ENCODE measurements around the gene LYPD6B.
A peak's percentile ranks its signal among the peaks of the same experiment; 100 is the strongest.

The LYPD6B gene

DNA sequence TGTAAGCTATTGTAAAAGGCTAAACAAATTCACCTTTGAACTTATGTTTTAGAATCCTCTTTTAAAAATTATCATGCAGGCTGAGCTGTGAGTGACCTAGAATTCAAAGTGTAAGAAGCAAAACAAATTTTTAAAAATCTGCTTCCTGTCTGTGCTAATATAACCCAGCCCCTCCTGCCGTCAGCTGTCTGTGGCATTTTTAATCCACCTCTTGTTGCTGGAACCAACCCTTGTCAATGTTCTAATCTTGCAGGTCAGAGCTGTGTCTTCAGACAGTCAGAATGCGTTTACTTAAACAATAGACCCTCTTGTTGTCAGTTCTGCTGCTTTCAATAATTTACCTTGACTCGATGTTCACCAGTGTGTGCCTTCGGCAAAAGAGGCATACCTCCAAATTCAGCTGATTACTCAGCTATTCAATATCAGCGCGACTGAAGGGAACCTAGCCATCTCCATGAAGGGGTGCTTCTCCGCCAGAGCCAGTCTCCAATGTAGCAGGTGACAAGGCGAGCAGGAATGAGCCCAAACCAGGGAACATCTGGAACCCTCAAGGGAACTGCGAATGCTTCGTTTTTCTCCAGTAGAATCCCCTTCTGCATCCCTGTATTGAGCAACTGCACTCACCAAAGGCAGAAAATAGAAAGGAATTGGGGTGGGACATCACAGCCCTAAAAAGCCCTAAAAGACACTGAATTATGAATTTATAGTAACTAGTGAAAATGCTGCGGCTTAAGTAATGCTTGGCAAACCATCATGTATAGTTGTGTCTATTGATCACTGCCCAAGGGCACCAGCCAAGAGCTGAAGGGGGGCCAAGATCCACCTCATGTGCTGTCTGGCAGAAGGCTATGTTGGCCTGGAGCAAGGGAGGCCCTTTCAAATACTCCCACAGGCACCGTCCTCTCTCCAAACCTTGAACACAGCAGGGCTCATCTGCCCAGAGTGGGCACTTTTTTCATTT is 62.5 kb downstream of the LYPD6B start:
- peak overlapping the region; percentile 21 for H3K4me2 ChIP-seq (ENCODE audit: low read length)

DNA sequence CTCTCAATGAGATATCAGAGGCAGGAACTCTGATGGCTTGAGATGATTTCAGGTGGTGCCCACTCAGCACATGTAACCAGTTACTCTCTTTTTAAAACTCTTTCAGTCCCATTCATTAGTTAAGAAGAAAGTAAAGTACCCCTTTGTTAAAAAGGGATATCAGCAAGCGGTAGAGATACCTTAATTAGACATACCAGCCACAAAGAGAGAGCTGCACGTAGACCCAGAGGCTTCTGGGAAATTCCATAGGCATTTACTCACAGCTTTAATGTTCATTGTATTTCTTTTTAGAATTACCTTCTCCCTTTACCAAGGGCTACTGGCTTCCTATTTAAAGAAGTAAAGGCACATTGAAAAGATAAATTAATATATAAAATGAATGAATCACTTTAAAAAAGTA is 63.3 kb downstream of the LYPD6B start:
- H3K4me1 ChIP-seq (ENCODE audit: control insufficient read depth, insufficient read depth, low read length): peaks cover 20% of the 10 kb centered on the region
- no peak overlapping the region for H3K4me2 ChIP-seq (ENCODE audit: low read length)
- no peaks in the 10 kb centered on the region for H3K36me3 ChIP-seq (ENCODE audit: insufficient read depth, low read length)
- no peak overlapping the region for H3K9ac ChIP-seq (ENCODE audit: low read depth, low read length)
- H3K4me3 ChIP-seq (ENCODE audit: low read length): no peak overlapping the region
- no peaks in the 10 kb centered on the region for H3K9me3 ChIP-seq (replicated peaks; ENCODE audit: low read length)
- no peaks in the 10 kb centered on the region for H3K27me3 ChIP-seq (ENCODE audit: control insufficient read depth, insufficient read depth, low read length)

More for the DNA sequence above, 62.5 kb downstream of the LYPD6B start:
- Histone ChIP-seq H3K9me3 (replicated peaks; ENCODE audit: low read length) (no peaks in the 10 kb centered on the region), H3K9ac (ENCODE audit: low read depth, low read length) (peak overlapping the region; percentile 24), H3K27me3 (ENCODE audit: control insufficient read depth, insufficient read depth, low read length) (no peaks in the 10 kb centered on the region), H3K4me3 (ENCODE audit: low read length) (no peak overlapping the region), H3K36me3 (ENCODE audit: insufficient read depth, low read length) (no peaks in the 10 kb centered on the region), H3K4me1 (ENCODE audit: control insufficient read depth, insufficient read depth, low read length) (peaks cover 23% of the 10 kb centered on the region)

DNA sequence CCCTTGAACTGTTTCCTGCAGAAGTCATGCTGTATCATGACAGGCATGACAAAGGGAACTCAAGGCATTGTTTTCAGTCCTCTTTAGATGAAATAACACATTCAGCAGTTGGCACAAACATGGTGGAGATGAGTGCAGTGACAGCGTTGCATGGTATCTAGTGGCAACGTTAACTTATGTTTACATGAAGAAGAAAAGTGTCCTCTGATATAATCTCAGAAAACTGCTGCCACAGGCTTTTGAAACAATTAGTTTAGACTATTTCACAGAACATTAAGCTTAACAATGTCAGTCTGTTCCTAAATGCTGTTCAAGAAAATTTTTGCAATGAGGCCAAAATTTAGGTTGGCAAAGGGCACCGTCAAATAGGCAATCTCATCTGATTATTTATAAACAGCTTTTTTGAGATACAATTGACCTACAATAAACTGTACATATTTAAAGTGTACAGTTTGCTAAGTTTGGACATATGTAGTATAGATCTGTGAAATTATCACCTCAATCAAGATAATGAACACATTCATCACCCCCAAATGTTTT is 64.7 kb downstream of the LYPD6B start:
- Histone ChIP-seq H3K9me3 (replicated peaks; ENCODE audit: low read length) (no peaks in the 10 kb centered on the region), H3K9ac (ENCODE audit: low read depth, low read length) (no peak overlapping the region), H3K4me3 (ENCODE audit: low read length) (no peak overlapping the region), H3K4me2 (ENCODE audit: low read length) (no peak overlapping the region), H3K27me3 (ENCODE audit: control insufficient read depth, insufficient read depth, low read length) (no peaks in the 10 kb centered on the region), H3K4me1 (ENCODE audit: control insufficient read depth, insufficient read depth, low read length) (peaks cover 20% of the 10 kb centered on the region), H3K36me3 (ENCODE audit: insufficient read depth, low read length) (no peaks in the 10 kb centered on the region)

DNA sequence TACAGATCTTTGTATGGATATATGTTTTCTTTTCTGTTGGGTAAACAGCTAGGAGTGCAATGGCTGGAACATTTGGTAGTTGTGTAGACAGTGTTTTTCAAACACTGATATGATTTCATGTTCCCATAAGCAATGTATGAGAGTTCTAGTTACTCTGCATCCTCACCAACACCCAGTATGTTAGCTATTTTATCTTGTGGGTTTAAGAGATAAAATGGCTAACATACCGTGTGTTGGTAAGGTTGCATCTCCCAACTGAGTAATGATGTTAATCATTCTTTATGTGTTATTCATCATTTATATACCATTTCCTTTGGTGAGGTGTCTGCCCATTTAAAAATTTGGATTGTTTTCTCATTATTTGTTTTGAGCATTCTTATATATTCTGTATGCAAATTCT is 65.7 kb downstream of the LYPD6B start:
- H3K4me2 ChIP-seq (ENCODE audit: low read length): no peak overlapping the region

DNA sequence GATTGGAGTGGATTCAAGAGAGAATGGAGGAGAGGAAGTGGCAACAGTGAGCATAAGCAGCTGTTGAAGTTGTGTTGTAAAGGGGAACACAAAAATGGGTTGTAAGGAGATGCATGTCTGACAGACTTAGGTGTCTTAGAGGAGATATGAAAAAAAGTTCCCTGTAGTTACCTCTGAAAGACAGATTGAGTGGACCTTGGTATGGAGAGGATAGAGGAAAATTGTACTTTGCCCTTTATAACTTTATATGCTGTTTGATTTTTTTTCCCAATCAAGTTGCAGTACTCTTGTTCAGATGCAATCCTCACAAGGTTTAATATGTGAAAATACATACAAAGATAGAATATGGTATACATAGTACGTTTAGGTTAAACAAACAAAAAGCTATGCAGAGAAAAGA is 73.6 kb downstream of the LYPD6B start:
- H3K4me2 ChIP-seq (ENCODE audit: low read length): no peak overlapping the region
- H3K36me3 ChIP-seq (ENCODE audit: insufficient read depth, low read length): no peaks in the 10 kb centered on the region
- no peaks in the 10 kb centered on the region for H3K9me3 ChIP-seq (replicated peaks; ENCODE audit: low read length)
- H3K9ac ChIP-seq (ENCODE audit: low read depth, low read length): no peak overlapping the region
- no peak overlapping the region for H3K4me3 ChIP-seq (ENCODE audit: low read length)
- no peaks in the 10 kb centered on the region for H3K27me3 ChIP-seq (ENCODE audit: control insufficient read depth, insufficient read depth, low read length)
- H3K4me1 ChIP-seq (ENCODE audit: control insufficient read depth, insufficient read depth, low read length): no peaks in the 10 kb centered on the region

More for the DNA sequence above, 65.7 kb downstream of the LYPD6B start:
- H3K4me3 ChIP-seq (ENCODE audit: low read length): no peak overlapping the region
- H3K36me3 ChIP-seq (ENCODE audit: insufficient read depth, low read length): no peaks in the 10 kb centered on the region
- no peak overlapping the region for H3K9ac ChIP-seq (ENCODE audit: low read depth, low read length)
- no peaks in the 10 kb centered on the region for H3K9me3 ChIP-seq (replicated peaks; ENCODE audit: low read length)
- peaks cover 19% of the 10 kb centered on the region for H3K4me1 ChIP-seq (ENCODE audit: control insufficient read depth, insufficient read depth, low read length)
- no peaks in the 10 kb centered on the region for H3K27me3 ChIP-seq (ENCODE audit: control insufficient read depth, insufficient read depth, low read length)

DNA sequence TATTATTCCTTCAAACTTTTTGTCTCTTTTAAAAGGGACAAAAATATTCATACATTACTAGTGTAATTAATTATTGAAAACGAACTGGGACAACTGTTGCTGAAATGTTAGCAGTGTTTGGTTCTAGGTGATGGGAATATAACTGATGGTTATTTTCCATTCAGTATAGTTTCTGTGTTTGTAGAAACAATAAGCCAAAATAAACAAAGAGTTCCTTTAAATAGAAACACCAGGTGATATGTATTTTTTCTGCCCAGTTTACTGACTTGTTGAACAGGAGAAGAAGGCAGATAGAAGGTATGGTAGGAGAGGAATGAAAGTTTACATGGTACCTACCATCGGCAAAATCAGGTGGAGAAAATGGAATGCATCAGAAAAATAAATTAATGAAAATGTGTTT is 74.2 kb downstream of the LYPD6B start:
- no peaks in the 10 kb centered on the region for H3K9me3 ChIP-seq (replicated peaks; ENCODE audit: low read length)
- no peak overlapping the region for H3K9ac ChIP-seq (ENCODE audit: low read depth, low read length)
- H3K4me3 ChIP-seq (ENCODE audit: low read length): no peak overlapping the region
- H3K4me1 ChIP-seq (ENCODE audit: control insufficient read depth, insufficient read depth, low read length): no peaks in the 10 kb centered on the region
- no peaks in the 10 kb centered on the region for H3K27me3 ChIP-seq (ENCODE audit: control insufficient read depth, insufficient read depth, low read length)
- H3K4me2 ChIP-seq (ENCODE audit: low read length): no peak overlapping the region
- H3K36me3 ChIP-seq (ENCODE audit: insufficient read depth, low read length): no peaks in the 10 kb centered on the region

DNA sequence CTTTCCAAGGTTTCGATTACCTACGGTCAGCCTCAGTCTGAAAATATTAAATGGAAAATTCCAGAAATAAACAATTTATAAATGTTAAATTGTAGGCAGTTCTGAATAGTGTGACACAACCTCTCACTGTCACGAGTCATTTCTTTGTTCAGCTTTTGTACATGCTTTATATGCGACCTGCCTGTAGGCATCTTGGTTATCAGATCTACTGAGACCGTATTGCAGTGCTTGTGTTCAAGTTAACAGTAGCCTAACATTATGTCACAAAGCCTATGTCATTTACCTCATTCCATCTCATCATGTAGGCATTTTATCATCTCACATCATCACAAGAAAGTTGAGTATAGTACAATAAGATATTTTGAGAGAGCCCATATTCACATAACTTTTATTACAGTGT is 77.3 kb downstream of the LYPD6B start:
- Histone ChIP-seq H3K4me2 (ENCODE audit: low read length) (no peak overlapping the region), H3K9me3 (replicated peaks; ENCODE audit: low read length) (no peaks in the 10 kb centered on the region), H3K27me3 (ENCODE audit: control insufficient read depth, insufficient read depth, low read length) (no peaks in the 10 kb centered on the region), H3K4me3 (ENCODE audit: low read length) (no peak overlapping the region), H3K4me1 (ENCODE audit: control insufficient read depth, insufficient read depth, low read length) (no peaks in the 10 kb centered on the region), H3K9ac (ENCODE audit: low read depth, low read length) (no peak overlapping the region), H3K36me3 (ENCODE audit: insufficient read depth, low read length) (no peaks in the 10 kb centered on the region)

DNA sequence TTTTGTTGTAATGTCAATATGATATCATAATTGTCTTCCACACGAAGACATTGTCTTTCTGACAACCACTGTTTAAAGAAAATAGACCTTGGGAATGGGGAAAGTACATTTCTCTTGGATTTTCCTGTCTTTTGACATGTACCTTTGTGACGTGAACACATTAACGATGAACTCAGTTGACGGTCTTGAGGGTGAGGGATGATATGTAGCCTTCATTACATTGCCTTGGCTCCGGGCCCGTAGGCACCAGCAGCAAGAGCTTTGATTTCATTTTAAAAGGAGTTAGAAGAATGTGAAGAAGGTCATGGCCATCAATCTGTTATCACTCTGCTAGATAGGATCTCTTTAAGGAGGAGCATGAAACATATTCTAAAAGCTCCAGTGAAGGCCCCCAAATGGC is 80.9 kb downstream of the LYPD6B start:
- no peaks in the 10 kb centered on the region for H3K27me3 ChIP-seq (ENCODE audit: control insufficient read depth, insufficient read depth, low read length)
- no peaks in the 10 kb centered on the region for H3K9me3 ChIP-seq (replicated peaks; ENCODE audit: low read length)

DNA sequence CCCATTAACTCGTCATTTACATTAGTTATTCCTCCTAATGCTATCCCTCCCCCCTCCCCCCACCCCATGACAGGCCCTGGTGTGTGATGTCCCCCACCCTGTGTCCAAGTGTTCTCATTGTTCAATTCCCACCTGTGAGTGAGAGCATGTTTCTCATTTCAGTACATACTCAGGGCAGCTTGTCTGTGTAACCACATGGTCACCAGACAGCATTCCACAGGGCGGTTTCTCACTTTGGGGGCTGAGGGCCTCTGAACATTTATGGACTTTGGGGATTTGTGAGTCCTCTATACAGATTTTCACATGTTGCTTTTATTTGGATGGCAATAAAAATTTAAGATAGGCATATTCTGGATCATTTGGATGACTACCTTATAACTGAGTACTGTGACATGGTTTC is 84.0 kb downstream of the LYPD6B start:
- no peaks in the 10 kb centered on the region for H3K9me3 ChIP-seq (replicated peaks; ENCODE audit: low read length)
- no peaks in the 10 kb centered on the region for H3K27me3 ChIP-seq (ENCODE audit: control insufficient read depth, insufficient read depth, low read length)
- no peaks in the 10 kb centered on the region for H3K36me3 ChIP-seq (ENCODE audit: insufficient read depth, low read length)
- H3K9ac ChIP-seq (ENCODE audit: low read depth, low read length): no peak overlapping the region
- H3K4me3 ChIP-seq (ENCODE audit: low read length): no peak overlapping the region
- no peaks in the 10 kb centered on the region for H3K4me1 ChIP-seq (ENCODE audit: control insufficient read depth, insufficient read depth, low read length)
- no peak overlapping the region for H3K4me2 ChIP-seq (ENCODE audit: low read length)

More for the DNA sequence above, 80.9 kb downstream of the LYPD6B start:
- Histone ChIP-seq H3K4me1 (ENCODE audit: control insufficient read depth, insufficient read depth, low read length) (no peaks in the 10 kb centered on the region), H3K4me2 (ENCODE audit: low read length) (no peak overlapping the region), H3K36me3 (ENCODE audit: insufficient read depth, low read length) (no peaks in the 10 kb centered on the region), H3K9ac (ENCODE audit: low read depth, low read length) (no peak overlapping the region), H3K4me3 (ENCODE audit: low read length) (no peak overlapping the region)

DNA sequence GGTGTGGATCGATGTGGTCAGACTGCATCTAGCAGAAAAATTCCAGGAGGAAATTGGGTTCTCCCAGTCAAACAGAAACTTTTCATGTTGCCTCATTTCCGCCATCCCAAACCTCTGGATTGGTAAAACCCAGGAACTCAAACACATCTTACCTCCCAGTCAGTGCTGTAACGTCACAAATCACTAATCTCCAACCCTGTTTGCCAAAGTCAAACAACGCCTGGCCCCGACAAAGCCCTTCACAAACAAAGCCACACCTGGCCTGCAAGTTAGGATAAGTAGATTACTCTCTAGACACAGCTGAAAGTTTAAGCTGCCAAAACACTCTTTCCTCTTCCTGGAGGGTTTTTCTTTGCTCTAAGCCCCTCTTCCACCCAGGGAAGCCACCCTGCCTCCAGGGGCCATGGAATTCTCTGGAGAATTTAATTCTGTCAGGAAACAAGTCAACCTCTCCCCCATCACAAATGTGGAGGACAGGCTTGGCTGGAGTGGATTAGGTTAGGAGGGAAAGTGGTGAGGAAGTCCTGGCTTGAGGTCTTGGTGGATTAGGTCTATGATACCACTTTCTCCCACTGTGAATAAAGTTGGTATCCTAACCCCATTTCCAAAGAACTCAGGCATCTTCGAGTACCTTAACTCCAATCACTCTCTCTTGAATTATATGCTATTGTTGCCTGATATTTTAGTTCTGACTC is 86.7 kb downstream of the LYPD6B start:
- Histone ChIP-seq H3K4me2 (ENCODE audit: low read length) (no peak overlapping the region), H3K4me1 (ENCODE audit: control insufficient read depth, insufficient read depth, low read length) (peaks cover 5% of the 10 kb centered on the region), H3K9ac (ENCODE audit: low read depth, low read length) (no peak overlapping the region), H3K27me3 (ENCODE audit: control insufficient read depth, insufficient read depth, low read length) (no peaks in the 10 kb centered on the region), H3K9me3 (replicated peaks; ENCODE audit: low read length) (no peaks in the 10 kb centered on the region), H3K4me3 (ENCODE audit: low read length) (no peak overlapping the region), H3K36me3 (ENCODE audit: insufficient read depth, low read length) (no peaks in the 10 kb centered on the region)

DNA sequence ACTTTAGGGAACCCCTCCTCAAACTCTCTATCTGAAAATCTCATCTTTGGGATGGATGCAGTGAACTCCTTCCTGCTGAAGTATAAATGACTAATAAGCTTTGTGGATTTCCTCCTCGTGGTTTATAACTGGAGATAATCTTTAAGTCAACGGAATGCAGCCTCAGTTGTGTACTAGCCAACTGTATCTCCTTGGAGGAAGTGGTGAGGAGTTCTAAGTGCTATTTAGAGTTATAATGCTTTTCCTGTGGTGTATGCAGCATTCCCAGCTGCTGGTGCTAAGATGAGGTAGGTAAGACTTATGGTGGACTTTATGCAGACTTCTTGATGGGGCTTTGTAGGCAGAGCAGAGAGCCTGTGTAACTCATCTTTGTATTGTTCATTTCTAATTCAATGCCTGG is 90.9 kb downstream of the LYPD6B start:
- no peaks in the 10 kb centered on the region for H3K9me3 ChIP-seq (replicated peaks; ENCODE audit: low read length)
- H3K27me3 ChIP-seq (ENCODE audit: control insufficient read depth, insufficient read depth, low read length): no peaks in the 10 kb centered on the region
- no peak overlapping the region for H3K4me2 ChIP-seq (ENCODE audit: low read length)
- peaks cover 5% of the 10 kb centered on the region for H3K4me1 ChIP-seq (ENCODE audit: control insufficient read depth, insufficient read depth, low read length)
- no peak overlapping the region for H3K4me3 ChIP-seq (ENCODE audit: low read length)
- no peaks in the 10 kb centered on the region for H3K36me3 ChIP-seq (ENCODE audit: insufficient read depth, low read length)
- H3K9ac ChIP-seq (ENCODE audit: low read depth, low read length): no peak overlapping the region
